ENCODE measurements around the gene TRAF3IP1. TPM values are rescaled to one million over a fixed set of nuclear protein-coding genes. Genes with fewer than 3 reads are reported as not detected.

Gene TRAF3IP1
- total and polyA plus RNA-seq, 4 donors, result 14.4 to 21.5 (median 18.4) TPM

DNA sequence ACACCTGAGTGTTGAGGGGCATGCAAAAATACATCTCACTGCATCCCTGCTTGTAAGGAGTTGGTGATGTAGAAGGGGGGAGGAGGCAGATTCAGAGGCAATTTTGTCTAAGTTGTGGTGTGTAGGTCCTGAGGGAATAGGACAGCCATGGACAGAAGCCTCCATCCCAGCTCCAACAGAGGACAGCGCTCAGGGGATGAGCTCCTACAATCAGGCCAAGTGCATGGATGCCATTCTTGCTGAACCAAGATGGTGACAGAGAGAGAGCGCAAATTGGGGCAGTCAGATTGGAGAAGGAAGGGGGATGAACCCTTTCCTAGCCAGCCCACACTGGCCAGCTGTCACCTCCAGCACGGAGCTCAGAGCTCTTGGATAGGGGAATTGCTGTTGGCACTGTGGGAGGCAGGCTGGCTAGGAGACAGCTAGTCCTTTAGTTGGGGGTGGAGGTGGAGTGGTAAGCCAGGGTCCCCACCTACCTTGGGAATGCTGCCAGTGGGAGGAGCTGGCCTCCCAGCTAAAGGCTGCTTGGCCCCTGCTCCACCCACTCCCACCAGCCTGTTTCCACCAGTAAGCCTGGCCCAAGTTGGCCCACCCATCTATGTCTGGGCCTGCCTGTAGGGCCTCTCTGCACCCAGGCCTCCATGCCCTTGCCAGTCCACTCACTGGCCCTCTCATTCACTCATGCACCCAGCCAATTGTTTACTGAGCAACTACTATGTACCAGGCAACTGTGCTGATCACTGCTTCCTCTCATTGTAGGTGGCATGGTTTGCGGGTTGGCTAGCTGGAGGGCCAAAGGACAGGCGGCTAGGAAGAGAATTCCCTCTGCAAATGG is 29.4 kb upstream of the TRAF3IP1 start:
- 85 to 86% methylated on average over 5 of the region's 5 CpGs for WGBS, 2 donors
- Histone ChIP-seq H3K27me3 (ENCODE audit: control insufficient read depth in 1 of 2, insufficient read depth in 2 of 2, low read length in 1 of 2) (no peaks in the 10 kb centered on the region), H3K4me3 (ENCODE audit: low read length in 2 of 2) (no peak overlapping the region), H3K36me3 (ENCODE audit: control insufficient read depth in 1 of 2, insufficient read depth in 2 of 2, low read length in 1 of 2) (no peaks in the 10 kb centered on the region), H3K9me3 (ENCODE audit: control insufficient read depth, low read length) (no peaks in the 10 kb centered on the region), H3K4me1 (ENCODE audit: control insufficient read depth in 1 of 2, insufficient read depth in 2 of 2, low read length in 2 of 2) (no peaks in the 10 kb centered on the region), H3K27ac (ENCODE audit: low read depth in 1 of 2, low read length in 2 of 2) (no peak overlapping the region)
- ATAC-seq (ENCODE audit: low FRiP score) (no peak), DNase-seq (peak; percentile 44 to 70)
- intact Hi-C loops (cut with DNase I), result no loop called here

DNA sequence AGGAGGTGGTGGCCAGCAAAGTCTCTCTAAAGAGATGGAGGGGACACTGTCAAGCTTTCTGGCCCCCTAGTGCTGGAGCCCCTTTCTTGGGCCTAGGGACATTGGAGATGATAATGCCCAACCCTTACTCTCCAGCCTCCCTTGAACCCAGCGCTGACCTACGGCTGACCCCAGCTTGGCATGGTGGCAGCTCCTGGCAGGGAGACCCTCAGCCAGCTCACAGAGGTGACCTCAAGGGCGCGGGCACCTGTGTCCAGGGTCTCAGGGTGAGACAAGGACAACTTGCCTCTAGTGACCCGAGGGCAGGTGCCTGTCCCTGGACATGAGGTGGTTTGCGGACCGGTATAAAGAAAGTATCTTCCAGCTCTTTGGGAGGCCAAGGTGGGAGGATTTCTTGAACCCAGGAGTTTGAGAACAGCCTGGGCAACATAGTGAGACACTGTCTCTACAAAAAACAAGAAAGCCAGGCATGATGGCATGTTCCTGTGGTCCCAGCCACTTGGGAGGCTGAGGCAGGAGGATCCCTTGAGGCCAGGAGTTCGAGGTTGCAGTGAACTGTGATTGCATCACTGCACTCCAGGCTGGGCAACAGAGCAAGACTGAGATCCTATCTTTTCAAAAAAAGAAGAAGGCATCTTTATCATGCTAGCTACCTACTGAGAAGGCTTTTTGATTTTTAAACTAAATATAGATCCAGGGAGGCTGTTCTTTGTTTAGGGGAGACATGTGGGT is 28.6 kb upstream of the TRAF3IP1 start:
- H3K4me1 ChIP-seq (ENCODE audit: control insufficient read depth in 1 of 2, insufficient read depth in 2 of 2, low read length in 2 of 2), result no peaks in the 10 kb centered on the region
- DNase-seq, result peak; percentile 38 to 65
- H3K9me3 ChIP-seq (ENCODE audit: control insufficient read depth, low read length), result no peaks in the 10 kb centered on the region
- no peaks in the 10 kb centered on the region for H3K27me3 ChIP-seq (ENCODE audit: control insufficient read depth in 1 of 2, insufficient read depth in 2 of 2, low read length in 1 of 2)
- no peaks in the 10 kb centered on the region for H3K36me3 ChIP-seq (ENCODE audit: control insufficient read depth in 1 of 2, insufficient read depth in 2 of 2, low read length in 1 of 2)
- intact Hi-C loops (cut with DNase I), result no loop called here
- 95 to 97% methylated on average over 8 of the region's 8 CpGs for WGBS, 2 donors
- ATAC-seq (ENCODE audit: low FRiP score), result no peak
- no peak overlapping the region for H3K27ac ChIP-seq (ENCODE audit: low read depth in 1 of 2, low read length in 2 of 2)
- H3K4me3 ChIP-seq (ENCODE audit: low read length in 2 of 2), result no peak overlapping the region

DNA sequence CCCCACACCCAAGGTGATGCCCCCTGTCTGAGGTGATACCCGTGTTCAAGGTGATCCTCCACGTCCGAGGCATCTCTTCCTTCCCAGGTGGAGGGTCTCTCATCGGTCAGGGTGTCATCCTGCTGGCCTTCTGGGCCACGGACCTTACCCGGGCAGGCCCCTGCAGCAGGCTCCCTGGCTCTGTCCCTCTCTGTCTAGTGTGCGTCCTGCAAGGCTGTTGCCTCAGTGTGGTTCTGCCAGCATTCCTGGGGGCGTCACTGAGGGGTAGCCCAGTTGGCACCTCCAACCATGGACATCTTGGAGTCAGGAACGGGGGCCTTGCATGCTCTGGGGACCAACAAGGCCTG is 26.3 kb upstream of the TRAF3IP1 start:
- DNase-seq (peak in 1 of 2 donors; percentile 61), ATAC-seq (ENCODE audit: low FRiP score) (no peak)
- Histone ChIP-seq H3K36me3 (ENCODE audit: control insufficient read depth in 1 of 2, insufficient read depth in 2 of 2, low read length in 1 of 2) (no peaks in the 10 kb centered on the region), H3K27me3 (ENCODE audit: control insufficient read depth in 1 of 2, insufficient read depth in 2 of 2, low read length in 1 of 2) (no peaks in the 10 kb centered on the region), H3K27ac (ENCODE audit: low read depth in 1 of 2, low read length in 2 of 2) (no peak overlapping the region), H3K9me3 (ENCODE audit: control insufficient read depth, low read length) (no peaks in the 10 kb centered on the region), H3K4me3 (ENCODE audit: low read length in 2 of 2) (no peak overlapping the region), H3K4me1 (ENCODE audit: control insufficient read depth in 1 of 2, insufficient read depth in 2 of 2, low read length in 2 of 2) (no peaks in the 10 kb centered on the region)
- 85 to 87% methylated on average over 9 of the region's 9 CpGs for WGBS, 2 donors
- intact Hi-C loops (cut with DNase I), result no loop called here

DNA sequence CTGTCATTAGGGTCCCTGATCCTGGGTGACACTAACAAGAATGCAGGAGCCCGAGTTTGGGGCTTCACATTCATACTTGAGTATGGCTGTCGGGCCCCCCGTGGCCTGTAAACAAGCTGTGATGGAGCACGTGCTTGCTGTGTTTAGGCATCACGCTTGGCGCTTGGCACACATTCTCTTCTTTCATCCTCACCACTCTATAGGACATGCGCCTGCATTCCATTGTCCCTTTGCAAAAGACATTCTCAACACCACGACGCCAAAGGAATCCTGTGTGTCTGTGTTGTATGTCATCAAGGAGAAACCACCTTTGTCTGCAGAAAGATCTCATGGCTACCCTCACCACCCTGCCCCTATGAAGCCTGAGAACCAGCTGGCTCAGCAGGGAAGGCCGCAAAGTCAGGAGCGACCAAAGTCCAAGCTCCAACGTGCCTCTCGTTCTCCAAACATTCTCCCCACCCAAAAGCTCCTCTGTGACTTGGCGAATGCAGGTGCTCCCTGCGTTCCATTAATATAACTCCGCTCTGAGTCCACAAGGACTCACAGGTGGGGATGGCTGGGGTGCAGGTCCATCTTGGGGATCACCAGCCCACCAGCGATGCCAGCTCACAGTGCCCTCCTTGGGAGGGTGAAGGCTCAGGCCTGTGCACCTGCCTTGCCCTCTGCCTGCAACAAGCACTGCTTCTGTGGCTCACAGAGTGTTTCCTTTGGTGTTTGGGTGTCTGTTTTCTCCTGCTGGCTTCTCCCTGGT is 25.8 kb upstream of the TRAF3IP1 start:
- intact Hi-C loops (cut with DNase I), result no loop called here
- Histone ChIP-seq H3K4me1 (ENCODE audit: control insufficient read depth in 1 of 2, insufficient read depth in 2 of 2, low read length in 2 of 2) (no peaks in the 10 kb centered on the region), H3K27ac (ENCODE audit: low read depth in 1 of 2, low read length in 2 of 2) (no peak overlapping the region), H3K4me3 (ENCODE audit: low read length in 2 of 2) (no peak overlapping the region), H3K36me3 (ENCODE audit: control insufficient read depth in 1 of 2, insufficient read depth in 2 of 2, low read length in 1 of 2) (no peaks in the 10 kb centered on the region), H3K9me3 (ENCODE audit: control insufficient read depth, low read length) (no peaks in the 10 kb centered on the region), H3K27me3 (ENCODE audit: control insufficient read depth in 1 of 2, insufficient read depth in 2 of 2, low read length in 1 of 2) (no peaks in the 10 kb centered on the region)
- ATAC-seq (ENCODE audit: low FRiP score), result no peak
- 85 to 87% methylated on average over 17 of the region's 17 CpGs for whole genome bisulfite sequencing, 2 donors
- peak; percentile 34 to 39 for DNase-seq

DNA sequence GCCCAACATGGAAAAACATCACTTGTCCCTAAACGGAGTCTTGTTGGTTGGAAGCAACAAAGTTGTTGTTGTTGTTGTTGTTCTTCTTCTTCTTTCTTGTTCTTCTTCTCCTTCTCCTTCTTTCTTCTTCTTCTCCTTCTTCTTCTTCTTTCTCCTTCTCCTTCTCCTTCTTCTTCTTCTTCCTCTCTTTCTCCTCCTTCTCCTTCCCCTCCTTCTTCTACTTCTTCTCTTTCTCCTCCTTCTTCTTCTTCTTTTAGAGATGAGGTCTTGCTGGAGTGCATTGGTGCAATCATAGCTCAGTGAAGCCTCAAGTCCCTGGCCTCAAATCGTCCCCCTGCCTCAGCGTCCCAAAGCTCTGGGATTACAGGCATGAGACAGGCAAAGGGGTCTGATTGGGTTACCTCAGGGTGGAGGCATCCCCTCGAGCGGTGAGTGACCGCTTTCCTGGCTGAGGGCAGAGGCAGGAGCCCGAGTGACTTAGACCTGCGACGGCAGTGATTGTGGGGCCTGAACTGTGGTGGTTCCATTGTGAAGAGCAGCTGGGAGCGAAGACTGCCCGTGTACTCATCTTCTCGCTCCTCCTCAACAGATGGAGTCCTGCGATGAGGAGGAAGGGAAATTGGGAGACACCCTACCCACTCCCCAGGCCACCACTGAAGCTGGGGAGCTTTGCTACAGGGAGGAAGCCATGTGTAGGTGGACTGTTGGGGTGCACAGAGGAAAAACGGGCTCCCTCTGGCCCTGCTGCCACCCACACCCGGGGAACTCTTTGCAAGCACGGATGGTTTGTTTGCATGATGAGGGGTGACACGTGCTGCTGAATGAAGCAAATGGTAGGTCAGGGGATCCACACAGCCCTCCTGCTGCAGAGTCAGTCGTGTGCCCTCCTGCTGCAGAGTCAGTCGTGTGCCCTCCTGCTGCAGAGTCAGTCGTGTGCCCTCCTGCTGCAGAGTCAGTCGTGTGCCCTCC is 24.9 kb upstream of the TRAF3IP1 start:
- Histone ChIP-seq H3K27ac (ENCODE audit: low read depth in 1 of 2, low read length in 2 of 2) (no peak overlapping the region), H3K36me3 (ENCODE audit: control insufficient read depth in 1 of 2, insufficient read depth in 2 of 2, low read length in 1 of 2) (no peaks in the 10 kb centered on the region), H3K27me3 (ENCODE audit: control insufficient read depth in 1 of 2, insufficient read depth in 2 of 2, low read length in 1 of 2) (no peaks in the 10 kb centered on the region), H3K4me1 (ENCODE audit: control insufficient read depth in 1 of 2, insufficient read depth in 2 of 2, low read length in 2 of 2) (no peaks in the 10 kb centered on the region), H3K4me3 (ENCODE audit: low read length in 2 of 2) (no peak overlapping the region), H3K9me3 (ENCODE audit: control insufficient read depth, low read length) (no peaks in the 10 kb centered on the region)
- WGBS, 2 donors, result 69 to 75% methylated on average over 20 of the region's 21 CpGs
- ATAC-seq (ENCODE audit: low FRiP score) (no peak), DNase-seq (peak; percentile 28 to 47)
- intact Hi-C loops (cut with DNase I), result no loop called here

DNA sequence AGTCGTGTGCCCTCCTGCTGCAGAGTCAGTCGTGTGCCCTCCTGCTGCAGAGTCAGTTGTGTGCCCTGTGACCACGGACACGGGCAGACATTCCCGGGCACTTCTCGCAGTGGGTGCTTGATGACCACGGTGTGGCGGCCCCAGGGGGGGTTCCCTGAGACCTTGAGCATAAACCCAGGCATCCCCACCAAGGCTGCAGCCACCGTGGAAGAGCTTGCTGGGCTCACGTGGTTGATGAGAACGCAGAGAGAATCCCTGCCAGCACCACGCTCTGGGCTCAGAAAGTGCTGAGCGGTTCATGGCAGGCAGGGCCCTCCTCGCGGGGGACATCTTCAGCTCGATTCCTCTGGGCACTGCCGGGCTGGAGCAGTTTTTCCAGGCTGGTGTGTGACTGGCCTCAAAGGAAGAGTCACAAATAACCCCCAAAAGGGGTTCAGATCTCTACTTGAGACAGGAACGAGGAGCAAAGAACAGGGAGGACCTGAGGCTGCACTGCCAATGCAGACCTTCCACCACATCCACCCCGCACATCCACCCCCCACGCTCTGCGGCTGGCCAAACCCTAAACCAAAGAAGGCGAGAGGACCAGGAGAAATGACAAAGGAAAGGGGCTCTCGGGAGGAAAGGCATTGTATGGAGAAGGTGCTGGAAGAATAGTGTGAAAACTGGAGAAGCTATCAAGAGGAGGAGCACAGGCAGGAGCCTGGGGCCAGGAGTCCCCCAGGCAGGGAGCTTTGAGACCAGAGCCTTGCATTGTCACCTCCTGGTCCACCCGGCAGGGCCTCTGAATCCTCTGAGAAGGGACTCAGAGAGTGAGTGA is 23.5 kb upstream of the TRAF3IP1 start:
- H3K9me3 ChIP-seq (ENCODE audit: control insufficient read depth, low read length), result no peaks in the 10 kb centered on the region
- no peaks in the 10 kb centered on the region for H3K27me3 ChIP-seq (ENCODE audit: control insufficient read depth in 1 of 2, insufficient read depth in 2 of 2, low read length in 1 of 2)
- DNase-seq (peak; percentile 36 to 43), ATAC-seq (ENCODE audit: low FRiP score) (no peak)
- H3K27ac ChIP-seq (ENCODE audit: low read depth in 1 of 2, low read length in 2 of 2), result no peak overlapping the region
- intact Hi-C loops (cut with DNase I), result no loop called here
- H3K4me3 ChIP-seq (ENCODE audit: low read length in 2 of 2), result no peak overlapping the region
- H3K4me1 ChIP-seq (ENCODE audit: control insufficient read depth in 1 of 2, insufficient read depth in 2 of 2, low read length in 2 of 2), result no peaks in the 10 kb centered on the region
- 77 to 80% methylated on average over 23 to 24 of the region's 24 CpGs for WGBS, 2 donors
- no peaks in the 10 kb centered on the region for H3K36me3 ChIP-seq (ENCODE audit: control insufficient read depth in 1 of 2, insufficient read depth in 2 of 2, low read length in 1 of 2)

DNA sequence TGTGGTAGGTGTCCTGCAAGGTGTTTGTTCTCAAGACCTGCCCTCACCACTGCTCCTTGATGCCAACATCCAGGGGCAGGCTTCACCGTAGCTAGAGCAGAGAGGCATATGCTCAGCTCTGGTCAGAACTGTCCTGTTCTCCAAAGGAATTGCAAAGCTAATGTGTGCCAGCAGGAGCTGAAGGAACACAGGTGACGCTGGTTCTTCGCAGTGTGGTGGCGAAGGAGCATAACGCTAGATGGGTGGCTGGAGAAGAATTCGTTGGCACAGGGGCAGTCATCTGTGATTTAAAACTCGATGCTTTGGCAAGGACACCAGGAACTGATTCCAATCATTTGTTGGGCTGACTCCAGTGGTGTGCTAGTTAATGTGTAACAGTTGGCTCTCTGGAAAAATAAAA is 20.5 kb upstream of the TRAF3IP1 start:
- intact Hi-C loops (cut with DNase I), result no loop called here
- Histone ChIP-seq H3K9me3 (ENCODE audit: control insufficient read depth, low read length) (no peaks in the 10 kb centered on the region), H3K4me1 (ENCODE audit: control insufficient read depth in 1 of 2, insufficient read depth in 2 of 2, low read length in 2 of 2) (no peaks in the 10 kb centered on the region), H3K36me3 (ENCODE audit: control insufficient read depth in 1 of 2, insufficient read depth in 2 of 2, low read length in 1 of 2) (no peaks in the 10 kb centered on the region), H3K27ac (ENCODE audit: low read depth in 1 of 2, low read length in 2 of 2) (no peak overlapping the region), H3K27me3 (ENCODE audit: control insufficient read depth in 1 of 2, insufficient read depth in 2 of 2, low read length in 1 of 2) (no peaks in the 10 kb centered on the region), H3K4me3 (ENCODE audit: low read length in 2 of 2) (no peak overlapping the region)
- ATAC-seq (ENCODE audit: low FRiP score), result no peak
- DNase-seq, result peak; percentile 13 to 41
- WGBS, 2 donors, result 25 to 31% methylated on average over 7 of the region's 7 CpGs
